Amniotic epithelial cell (primary cell): ENCODE results near the gene ARHGAP26.

ENCODE experiments used
- DNase-seq: peaks from one replicate; pipeline ENCODE4 v3.0.0-alpha.2; 2010; ENCODE audit warnings: low read depth

The ARHGAP26 gene

DNA sequence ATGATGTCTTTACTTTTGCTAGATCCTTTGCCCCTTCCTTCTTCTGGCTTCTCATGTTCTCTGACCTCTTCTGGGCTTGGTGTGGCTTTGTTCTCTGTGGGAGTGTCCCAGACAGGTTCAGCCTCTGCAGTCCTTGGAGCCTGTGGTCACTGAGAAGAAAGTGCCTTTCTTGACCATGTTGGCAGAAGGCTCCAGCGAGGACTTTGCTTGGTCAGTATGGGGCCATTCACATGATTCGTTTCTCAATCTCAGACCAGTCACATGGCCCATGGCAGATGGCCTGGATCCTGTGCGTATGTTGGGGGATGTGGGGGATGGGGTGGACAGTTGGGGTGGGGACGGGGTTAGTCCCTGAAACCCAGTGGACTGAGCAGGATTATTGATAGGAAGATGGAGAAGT lies 274.1 kb downstream of the ARHGAP26 start:
- DNase-seq = no peak

DNA sequence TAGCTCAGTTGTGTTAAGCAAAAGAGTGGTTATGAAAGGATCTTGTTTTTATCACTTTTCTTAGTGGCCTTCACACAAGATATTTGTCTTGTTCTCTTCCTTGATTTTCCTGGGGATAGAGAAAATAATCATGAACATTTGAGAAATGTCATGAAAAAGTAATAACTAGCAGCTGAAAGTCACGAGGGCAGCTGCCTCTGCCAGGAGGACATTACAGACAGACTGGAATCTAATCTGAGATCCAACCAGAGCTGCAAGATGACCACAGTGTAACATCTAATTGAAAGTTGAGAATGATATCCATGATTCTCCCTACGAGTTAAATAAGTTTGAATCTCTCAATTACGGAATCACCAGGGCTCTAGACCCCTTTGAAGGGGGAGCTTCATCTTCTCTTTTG lies 274.9 kb downstream of the ARHGAP26 start:
- DNase-seq = no peak

DNA sequence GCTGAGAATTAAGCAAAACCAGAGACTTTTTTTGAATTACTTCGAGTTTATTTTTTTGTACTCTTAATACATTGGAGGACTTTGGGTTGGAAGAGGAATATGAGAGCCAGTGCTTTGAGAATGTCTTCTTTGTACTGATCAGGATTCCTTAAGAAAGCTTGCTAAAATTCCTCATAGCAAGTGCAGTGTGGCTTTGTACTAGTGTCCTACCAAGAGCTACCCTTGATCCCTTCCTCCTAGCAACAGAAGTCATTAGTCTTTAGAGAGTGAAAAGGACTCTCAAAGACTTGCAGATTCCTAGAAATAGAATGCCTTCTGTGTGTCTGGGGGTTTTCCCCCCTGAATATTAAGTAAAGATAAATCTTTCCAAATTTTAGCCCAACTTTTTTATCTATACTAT lies 276.1 kb downstream of the ARHGAP26 start:
- DNase-seq = no peak

DNA sequence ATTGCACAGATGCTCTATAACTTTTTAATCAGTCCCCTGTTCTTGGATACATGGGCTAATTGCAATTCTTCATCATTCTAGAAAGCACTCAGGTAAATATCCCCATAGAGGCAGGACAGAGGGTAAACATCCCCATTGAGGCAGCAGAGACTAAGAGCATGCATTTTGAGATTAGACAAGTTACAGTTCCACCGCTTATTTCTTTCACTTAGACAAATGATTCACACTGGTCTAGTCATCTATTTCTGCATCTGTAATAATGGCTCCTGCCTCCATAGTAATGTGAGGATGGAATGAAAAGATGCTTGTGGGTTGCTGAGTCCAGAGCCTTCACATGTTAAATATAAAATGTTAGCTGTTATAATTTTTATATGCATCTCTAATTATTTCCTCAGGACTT lies 276.9 kb downstream of the ARHGAP26 start:
- no peak for DNase-seq

DNA sequence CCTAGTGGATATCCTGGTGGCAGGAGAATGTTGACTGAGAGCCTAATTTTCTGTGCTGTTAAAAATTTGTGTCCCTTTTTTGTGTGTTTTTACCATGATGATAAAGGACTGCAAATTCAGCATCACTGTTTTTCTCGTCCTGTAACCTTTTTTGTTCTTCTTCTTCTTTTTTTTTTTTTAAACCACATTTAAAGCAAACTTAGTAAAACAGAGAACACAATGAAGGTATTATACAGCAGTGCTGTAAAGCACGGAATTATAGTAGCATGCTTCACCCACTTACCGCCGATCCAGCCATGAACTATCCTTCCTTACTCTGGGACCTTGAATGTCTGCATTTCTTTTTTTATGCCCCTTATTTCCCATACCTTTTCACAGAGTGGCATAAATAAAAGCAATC lies 280.0 kb downstream of the ARHGAP26 start:
- DNase-seq = no peak

DNA sequence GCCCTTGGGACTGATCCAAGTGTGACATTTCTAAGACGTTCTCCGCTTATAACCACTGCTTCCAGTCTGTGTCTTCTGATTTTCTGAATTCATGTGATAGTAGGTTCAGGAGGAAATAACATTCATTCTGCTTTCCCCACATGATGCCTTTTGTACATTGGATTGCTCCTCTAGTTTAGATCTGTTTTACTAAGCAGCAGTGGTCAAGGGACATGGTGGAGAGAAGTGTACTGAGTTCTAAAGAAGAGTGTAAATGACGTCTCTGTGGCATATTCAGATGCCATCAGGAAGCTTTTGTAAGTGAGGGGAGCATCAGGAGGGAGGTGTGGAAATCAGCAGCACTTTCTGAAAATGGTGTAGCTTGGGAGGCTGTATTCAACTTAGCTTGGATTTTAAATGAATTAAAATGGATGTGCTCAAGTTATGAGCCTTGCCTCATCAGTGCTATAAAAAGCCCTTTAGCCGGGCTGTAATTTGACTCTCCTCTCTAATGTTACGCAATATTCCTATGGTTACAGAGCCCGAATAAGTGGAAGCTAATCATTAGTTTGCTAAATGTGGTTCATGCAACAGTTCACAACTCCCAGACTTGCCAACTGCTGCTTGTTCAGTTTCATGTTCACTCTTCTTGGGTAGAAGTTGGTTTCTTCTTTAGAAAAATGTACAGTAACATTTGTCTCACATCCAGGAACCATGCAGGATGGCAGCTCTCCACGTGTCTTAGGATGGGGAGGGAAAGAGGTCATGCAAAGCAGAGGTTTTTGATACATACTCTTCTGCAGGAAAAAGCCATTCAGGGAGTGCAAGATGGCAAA lies 281.3 kb downstream of the ARHGAP26 start:
- DNase-seq = peak; percentile 90

DNA sequence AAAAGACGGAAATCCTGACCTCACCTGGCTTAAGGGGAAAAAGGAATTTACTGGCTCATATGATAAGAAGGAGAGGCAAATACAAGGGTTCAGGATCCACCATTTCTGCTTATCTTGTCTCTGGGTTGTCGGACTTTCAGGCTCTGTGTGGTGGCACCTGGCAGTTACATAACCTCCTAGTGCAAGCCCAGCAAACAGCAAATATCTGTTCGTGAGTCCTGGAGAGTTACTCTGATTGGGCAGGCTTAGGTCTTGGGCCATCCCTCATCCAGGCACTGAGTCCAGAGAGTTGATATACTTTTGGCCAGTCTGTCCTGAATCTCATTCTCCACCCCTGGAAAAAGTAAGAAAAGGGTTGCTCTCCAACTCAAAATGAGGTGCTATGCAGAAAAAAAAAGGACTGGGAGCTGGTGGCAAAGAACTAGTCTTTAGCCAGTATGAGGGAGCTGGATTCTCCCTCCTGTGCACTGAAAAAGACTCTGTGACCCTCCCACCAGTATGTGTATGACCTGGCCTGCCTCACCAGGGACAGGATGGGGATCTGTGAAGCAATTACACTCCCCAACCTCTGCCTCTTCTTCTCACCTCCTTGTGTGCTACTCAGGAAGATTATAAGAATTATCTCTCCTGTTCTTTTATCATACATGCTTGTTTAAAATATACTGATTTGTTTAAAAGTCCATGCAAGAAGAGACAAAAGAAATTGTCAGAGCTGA lies 282.9 kb downstream of the ARHGAP26 start:
- no peak for DNase-seq

DNA sequence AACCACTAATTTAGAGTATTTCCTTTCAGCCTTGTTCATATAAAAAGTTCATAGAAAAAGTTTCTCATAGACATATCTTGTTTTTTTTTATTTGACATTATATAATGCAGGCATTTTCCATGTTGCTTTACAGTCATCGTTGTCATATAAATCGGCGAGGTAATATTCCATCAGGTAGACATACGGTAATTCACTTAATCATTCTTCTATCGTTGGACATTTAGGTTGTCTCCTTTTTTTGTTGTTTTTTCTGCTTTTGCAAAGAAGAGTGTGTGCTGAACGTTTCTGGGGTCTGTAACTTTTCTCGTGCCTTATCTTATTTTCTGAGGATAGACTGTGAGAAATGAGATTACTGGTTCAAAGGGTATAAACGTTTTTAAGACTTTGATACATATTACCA lies 283.6 kb downstream of the ARHGAP26 start:
- DNase-seq = no peak

DNA sequence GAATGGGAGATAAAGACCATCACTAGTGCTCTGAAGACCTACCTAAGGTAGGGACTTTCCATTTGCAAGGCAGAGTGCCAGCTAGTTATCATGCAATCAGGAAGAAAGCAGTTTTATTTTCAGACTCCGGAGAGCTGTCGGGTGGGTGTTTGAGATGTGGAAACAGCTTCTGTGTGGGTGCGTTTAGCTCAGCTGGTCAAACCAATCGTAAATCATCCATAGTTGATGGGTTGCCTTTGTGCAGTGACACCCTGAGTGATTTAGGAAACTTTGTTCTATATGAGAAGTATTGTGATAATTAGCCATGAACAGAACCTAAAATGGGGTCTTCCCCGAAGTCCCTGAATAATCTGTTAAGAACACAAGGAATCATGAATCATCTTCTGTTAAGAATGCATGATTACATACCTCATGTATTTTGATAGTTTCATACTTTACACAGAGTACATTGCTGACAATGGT lies 284.3 kb downstream of the ARHGAP26 start:
- peak; percentile 83 for DNase-seq

DNA sequence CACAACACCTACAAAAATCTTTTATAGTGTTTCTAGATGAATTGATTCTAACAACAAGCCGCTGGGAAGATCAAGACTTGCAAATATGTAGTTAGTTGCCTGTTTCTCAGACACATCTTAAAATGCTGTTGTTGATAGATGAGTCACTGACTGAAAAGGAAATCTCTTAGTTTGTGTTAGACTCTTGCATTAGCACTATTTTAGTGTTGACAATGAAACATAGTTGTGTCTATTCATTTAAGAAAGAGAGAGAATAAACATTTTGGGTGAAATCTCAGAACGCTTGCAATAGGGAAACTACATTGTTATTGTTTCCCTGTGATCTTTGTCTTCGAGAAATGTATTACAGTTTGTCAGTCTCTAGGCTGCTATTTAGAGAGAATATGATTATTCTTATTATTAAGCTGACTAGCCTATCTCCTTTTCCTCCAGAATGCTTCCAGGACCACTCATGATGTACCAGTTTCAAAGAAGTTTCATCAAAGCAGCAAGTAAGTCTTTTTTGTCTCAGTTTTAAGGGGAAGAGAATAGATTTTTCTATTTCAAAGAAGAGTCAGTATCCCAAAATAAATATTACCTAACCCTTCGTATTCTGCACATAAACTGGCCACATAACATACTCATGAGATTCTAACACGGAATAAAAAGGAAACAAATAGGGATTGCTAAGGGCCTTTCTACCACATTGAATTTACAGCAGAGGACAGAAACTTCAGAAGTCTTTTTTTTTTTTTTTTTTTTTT lies 285.6 kb downstream of the ARHGAP26 start:
- peak; percentile 47 for DNase-seq

DNA sequence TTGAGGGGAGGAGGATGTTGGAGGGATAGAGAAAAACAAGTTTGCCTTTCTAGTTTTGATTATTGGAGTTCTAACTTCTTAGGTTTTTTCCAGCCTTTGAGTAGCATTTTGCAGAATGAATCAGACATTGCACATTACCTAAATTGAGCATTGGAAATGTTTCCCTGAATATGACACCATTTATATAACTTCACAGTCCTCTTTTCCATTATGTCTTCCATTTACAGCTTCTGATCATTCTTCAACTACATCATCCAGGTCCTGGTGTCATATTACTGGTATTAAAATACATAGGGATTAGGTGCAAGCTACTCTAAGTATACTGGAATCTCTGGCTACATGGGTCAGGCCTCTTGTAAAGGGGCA lies 286.1 kb downstream of the ARHGAP26 start:
- no peak for DNase-seq

DNA sequence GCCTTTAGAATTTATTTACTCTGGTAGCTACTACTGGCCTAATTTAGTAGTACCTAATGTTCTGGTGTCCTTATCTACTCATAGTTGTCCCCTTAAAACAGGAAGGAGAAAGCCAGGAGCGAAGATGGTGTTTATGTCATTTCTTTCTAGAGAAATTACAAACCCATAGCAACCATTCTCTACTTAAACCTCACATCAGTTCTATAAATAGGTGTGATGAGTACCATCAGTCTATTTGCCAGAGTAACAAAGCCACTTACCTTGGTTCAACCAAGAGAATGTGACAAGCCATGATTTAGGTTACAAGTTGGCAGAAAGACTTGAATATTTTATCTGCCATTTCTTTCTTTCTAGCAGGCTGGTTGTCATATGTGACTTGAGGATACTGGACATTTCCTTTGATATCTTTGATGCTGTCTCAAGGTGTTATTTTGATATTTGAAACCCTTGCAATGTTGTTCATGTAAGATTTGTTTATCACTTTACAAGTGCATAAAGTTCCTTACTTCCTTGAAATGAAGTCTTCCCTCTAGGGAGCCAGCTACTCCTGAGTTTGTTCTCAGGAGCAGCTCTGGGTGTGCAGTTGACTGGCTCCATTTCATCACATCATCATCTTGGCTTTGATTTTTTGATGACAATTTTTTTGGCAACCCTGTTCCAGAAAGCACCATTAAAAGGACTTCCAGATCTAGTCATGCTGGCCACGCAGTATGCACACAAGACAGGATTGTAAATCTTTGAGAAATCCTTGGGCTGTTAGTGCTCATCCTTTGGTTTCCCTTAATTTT lies 286.8 kb downstream of the ARHGAP26 start:
- no peak for DNase-seq

DNA sequence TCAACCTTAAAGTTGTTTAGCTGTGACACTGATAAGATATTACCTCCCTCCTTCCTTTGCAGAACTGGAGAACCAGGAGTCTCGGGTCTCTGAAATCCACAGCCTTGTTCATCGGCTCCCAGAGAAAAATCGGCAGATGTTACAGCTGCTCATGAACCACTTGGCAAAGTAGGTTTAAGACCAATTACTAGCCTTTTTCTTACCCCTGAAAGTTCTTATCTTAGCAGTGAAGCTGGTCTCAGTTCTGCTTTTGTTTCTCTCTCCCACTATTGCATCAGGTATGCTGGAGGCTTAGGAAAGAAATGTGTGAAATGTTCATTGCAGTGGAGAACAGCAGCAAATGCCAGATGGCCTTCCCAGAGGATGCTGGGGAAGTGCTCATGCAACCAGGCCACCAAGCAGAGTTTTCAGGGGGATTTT lies 287.4 kb downstream of the ARHGAP26 start:
- peak; percentile 95 for DNase-seq

DNA sequence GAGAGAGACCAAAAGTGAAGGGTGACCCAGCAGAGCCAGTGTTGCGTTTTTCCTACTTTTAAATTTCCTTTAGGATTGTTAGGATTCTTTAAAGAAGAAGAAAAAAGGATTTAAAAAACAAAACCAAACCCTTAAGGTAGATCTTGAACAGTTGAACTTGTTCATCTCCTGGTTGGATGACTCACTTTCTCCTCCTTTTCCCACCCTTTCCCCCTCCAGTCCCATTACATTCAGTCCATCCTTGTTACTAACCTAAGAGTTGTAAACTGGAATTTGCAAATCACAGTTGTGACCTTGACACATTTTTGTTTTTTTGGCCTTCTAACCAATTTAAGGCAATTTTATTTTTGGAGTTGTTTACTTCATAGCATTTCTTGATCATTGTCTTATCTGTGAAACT lies 289.2 kb downstream of the ARHGAP26 start:
- no peak for DNase-seq

DNA sequence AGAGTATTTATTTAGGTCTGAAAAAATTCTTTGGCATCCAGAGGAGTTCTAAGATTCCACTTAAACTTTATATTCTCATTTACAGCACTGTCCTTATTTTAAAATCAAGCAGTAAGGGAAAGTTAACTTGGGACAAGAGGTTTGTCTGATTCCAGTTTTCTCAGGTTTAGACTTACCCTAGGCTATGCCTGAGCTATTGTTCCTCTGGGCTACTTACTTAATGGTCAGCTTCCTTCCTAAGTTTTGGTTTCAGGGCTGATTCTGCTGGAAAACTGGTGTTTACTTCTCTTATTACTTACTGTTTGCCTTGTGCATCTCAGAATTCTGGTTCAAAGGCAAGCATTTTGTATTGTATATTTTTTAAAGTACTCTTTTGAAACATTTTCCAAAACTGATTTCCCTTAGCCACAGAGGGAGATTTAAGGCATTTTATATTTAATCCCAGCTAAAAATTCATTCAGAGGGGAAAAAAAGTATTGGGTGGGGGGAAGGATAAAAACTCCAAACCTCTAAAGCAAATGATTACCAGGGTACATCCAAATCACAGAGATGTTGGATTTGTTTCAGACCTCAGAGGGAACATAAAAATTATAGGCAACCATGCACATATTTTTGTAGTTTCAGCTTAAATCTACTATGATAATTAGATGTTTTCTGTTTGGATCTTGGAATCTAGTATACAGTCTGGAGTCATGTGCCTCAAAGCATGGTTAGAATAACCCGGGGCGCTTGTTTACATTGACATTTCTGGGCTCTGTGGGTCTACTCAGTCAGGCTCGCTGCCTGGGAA lies 290.0 kb downstream of the ARHGAP26 start:
- no peak for DNase-seq

DNA sequence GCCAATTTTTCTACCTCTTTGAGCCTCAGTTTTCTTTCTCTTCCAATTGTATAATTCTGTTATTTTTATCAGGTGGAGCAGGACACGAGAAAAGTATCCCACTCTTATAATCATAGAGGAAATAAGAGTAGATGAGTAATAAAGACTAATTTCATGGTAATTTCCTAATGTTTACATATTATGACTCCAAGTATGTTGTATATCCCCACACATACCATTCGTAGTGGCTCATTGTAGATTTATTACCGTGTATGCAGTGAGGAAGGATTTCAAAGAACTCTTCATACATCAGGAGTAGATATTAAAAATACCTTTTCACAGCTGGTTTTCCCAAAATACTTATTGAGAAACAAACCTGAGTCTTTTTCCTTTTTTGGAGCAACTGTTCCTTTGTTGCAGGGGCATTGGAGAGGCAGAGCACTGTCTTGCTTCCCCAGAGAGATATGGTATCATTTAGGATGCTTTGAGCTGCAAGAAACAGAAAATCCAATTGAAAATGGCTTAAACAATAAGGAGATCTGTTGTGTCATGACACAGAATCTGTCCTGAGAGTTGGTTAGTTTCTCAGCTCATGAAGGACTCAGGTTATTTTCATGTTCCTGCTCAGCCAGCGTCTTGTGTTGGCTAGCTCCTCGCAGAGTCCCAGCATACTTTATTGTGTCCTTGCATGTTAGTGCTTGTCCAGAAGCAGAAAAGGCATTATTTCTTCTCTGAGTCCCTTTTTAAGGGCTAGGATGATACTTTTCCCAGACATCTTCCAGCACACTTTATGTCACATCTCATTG lies 291.2 kb downstream of the ARHGAP26 start:
- peak; percentile 96 for DNase-seq

DNA sequence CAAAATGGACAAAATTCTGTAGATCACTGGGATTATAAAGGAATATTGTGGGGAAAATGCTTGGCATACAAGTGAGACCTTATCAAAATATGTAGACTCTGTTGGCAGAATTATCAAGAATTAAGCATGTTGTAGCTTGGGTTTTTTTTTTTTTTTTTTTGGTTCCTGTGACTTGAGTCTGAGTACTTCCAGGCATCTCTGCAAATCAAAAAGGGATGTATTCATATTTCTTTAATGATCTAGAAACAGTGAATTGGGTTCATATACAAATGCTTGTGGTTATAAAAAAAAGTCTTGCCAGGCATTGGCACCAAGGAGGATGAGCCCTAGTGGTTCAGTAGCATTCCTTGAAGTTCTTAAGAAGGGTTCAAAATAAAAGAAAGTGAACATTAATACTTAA lies 292.2 kb downstream of the ARHGAP26 start:
- no peak for DNase-seq

DNA sequence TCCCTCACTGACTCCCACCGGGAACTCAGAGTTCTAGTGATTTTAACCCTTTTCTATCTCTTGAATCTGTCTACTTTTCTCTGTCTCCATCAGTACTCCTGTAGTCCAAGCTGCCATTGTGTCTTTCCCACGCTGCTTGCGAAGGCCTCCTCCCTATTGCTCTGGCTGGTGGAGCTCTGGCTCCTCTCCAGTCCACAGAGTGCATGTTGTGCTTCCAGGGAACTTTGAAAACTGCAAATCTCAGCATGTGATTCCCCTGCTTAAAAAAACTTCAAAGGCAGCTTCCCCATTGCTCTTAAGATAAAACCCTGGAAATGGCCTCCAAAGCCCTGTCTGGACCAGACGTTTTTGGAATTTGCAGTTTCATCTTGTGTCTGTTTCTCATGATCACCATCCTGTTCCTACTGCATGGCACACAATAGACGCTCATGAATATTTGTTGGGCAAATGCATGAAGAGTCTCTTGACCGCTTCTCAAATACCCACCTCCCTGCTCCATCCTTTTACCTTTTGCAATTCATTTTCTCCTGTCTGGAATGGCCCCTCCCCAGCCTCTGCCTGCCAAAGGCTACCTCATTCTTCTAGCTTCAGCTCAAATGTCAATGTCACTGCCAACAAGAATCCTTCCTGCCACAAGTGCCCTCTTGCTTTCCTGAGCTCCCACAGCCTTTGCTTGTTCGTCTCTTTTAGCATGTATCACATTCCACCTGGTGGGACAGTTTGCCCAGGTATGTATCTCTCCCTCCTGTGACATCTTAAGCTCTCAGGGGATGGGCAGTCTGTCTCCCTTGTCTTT lies 293.2 kb downstream of the ARHGAP26 start:
- DNase-seq = peak; percentile 82

DNA sequence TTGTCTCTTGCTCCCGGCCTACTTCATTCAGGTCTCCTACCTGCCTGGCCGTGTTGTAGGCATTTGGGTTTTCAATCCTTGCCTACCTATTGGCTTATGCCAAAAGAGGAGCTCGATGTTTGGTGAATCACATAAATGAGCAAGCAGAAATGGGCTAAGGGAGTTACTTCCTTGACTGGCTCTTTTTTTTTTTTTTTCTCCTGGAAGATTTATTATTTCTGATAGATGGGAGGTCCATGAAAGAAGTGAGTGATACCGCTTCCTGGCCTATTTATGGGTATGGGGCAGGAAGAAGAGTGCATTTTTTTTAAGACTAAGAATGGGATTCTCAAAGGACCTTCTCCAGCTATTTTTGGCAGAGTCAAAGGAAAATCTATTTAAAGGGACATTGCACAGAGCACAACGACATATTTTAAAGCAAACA lies 294.1 kb downstream of the ARHGAP26 start:
- DNase-seq = peak; percentile 71
